Sciatic nerve (tissue), 2 donors: ENCODE measurements around the gene C11orf52. TPM values are rescaled to one million over a fixed set of nuclear protein-coding genes. Genes with fewer than 3 reads are reported as not detected.
"Not testable (repeated sequence)": the region's sequence is repeated elsewhere in the genome, so short reads cannot be mapped to it uniquely, and the experiment has no call there.

Source experiments
- ATAC-seq: fragments of 200-7000 bp; cut with Tn5 transposase; one replicate; pipeline ENCODE4 v1.9.1; 2020; ENCODE audit warnings: mild to moderate bottlenecking, moderate library complexity
- DNase-seq: peaks from one replicate; pipeline ENCODE4 v3.0.0-alpha.2; 2020; ENCODE audit warnings: low spot score
- intact Hi-C: fragments of 100-400 bp; cut with DNase I; formaldehyde crosslinking; loops from one replicate; pipeline ENCODE4 v1.14.2; 2022
- total RNA-seq: library from RNA; stranded (reverse); fragmentation: NEBNext Ultra II Directional; extraction: Animal tissue kit (Norgen Biotek cat#: 25700); gene quantifications from one replicate; pipeline ENCODE4 v1.2.1, GENCODE V29; 2021
- donor health status: DM: no; HTN: no; CAD: no.
- donor health status: DM: no; HTN: no; CAD: no.

Gene C11orf52
- total RNA-seq: not detected

GRCh38 chr11:111918390-111919256 is at the start of gene C11orf52:
C11orf52 (plus strand) TSS chr11:111918913; CDS start chr11:111918973, 60 bp downstream.
- DNase-seq (no peak), ATAC-seq (no peak)
- intact Hi-C loops: no loop called here

GRCh38 chr11:111870113-111870512 is 48.6 kb upstream of the C11orf52 start:
- ATAC-seq (no peak), DNase-seq (no peak)
- intact Hi-C loops: no loop called here

GRCh38 chr11:111870522-111870885 is 48.2 kb upstream of the C11orf52 start:
- DNase-seq (no peak), ATAC-seq (no peak)
- intact Hi-C loops: no loop called here

- intact Hi-C loops: no loop called here
- ATAC-seq (peak; percentile 90), DNase-seq (peak; percentile 95)
Observed at GRCh38 chr11:111870886-111871692, 47.6 kb upstream of the C11orf52 start, which contains the start of gene ALG9. ALG9 (minus strand) TSS chr11:111871581; CDS start chr11:111871482, 99 bp downstream.

- DNase-seq: no peak
- intact Hi-C loops: no loop called here
- no peak for ATAC-seq
Observed at GRCh38 chr11:111871693-111872161, 47.0 kb upstream of the C11orf52 start.

- intact Hi-C loops: loop anchor here (5.0 kb wide), 1 partner anchor 104 kb away; no protein-coding TSS in a partner anchor
- no peak for ATAC-seq
- DNase-seq: no peak
Observed at GRCh38 chr11:111878385-111878848, 40.3 kb upstream of the C11orf52 start.

GRCh38 chr11:111878849-111879636 is 39.7 kb upstream of the C11orf52 start, which contains the start of the genes CFAP68 and FDXACB1:
CFAP68 (plus strand) TSS chr11:111879541; CDS start chr11:111879561, 20 bp downstream.
FDXACB1 (minus strand) TSS chr11:111879165; CDS start chr11:111879132, 33 bp downstream.
- intact Hi-C loops: loop anchor here (5.0 kb wide), 1 partner anchor 103 kb away; no protein-coding TSS in a partner anchor
- ATAC-seq: peak; percentile 98
- peak; percentile 97 for DNase-seq

- DNase-seq (no peak), ATAC-seq (peak; percentile 9)
- intact Hi-C loops: loop anchor here (5.0 kb wide), 1 partner anchor 103 kb away; no protein-coding TSS in a partner anchor
Observed at GRCh38 chr11:111879637-111879960, 39.1 kb upstream of the C11orf52 start.

- intact Hi-C loops: no loop called here
- ATAC-seq (no peak), DNase-seq (no peak)
Observed at GRCh38 chr11:111882202-111882601, 36.5 kb upstream of the C11orf52 start.

- ATAC-seq, DNase-seq, intact Hi-C loops: not testable (repeated sequence)
Observed at GRCh38 chr11:111885053-111885452, 33.7 kb upstream of the C11orf52 start.

GRCh38 chr11:111886032-111886431 is 32.7 kb upstream of the C11orf52 start:
- ATAC-seq (no peak), DNase-seq (no peak)
- intact Hi-C loops: no loop called here

- no peak for DNase-seq
- ATAC-seq: no peak
- intact Hi-C loops: no loop called here
Observed at GRCh38 chr11:111886844-111887243, 31.9 kb upstream of the C11orf52 start.

- intact Hi-C loops: no loop called here
- no peak for DNase-seq
- no peak for ATAC-seq
Observed at GRCh38 chr11:111905411-111905810, 13.3 kb upstream of the C11orf52 start.

- intact Hi-C loops: no loop called here
- ATAC-seq (no peak), DNase-seq (no peak)
Observed at GRCh38 chr11:111906680-111907079, 12.0 kb upstream of the C11orf52 start.

GRCh38 chr11:111908639-111909305 is 9.9 kb upstream of the C11orf52 start:
- intact Hi-C loops: no loop called here
- no peak for ATAC-seq
- no peak for DNase-seq

- ATAC-seq (no peak), DNase-seq (no peak)
- intact Hi-C loops: no loop called here
Observed at GRCh38 chr11:111909378-111909777, 9.3 kb upstream of the C11orf52 start.

GRCh38 chr11:111910676-111911562 is 7.8 kb upstream of the C11orf52 start:
- intact Hi-C loops: no loop called here
- no peak for ATAC-seq
- DNase-seq: peak; percentile 69
